Suprapubic skin (tissue), 4 donors: ENCODE measurements around the gene EEF2K. TPM values are rescaled to one million over a fixed set of nuclear protein-coding genes. Genes with fewer than 3 reads are reported as not detected.

Source experiments
- DNase-seq, 2 donors: peaks; one replicate each; pipeline ENCODE4 v3.0.0-alpha.2; 2019; ENCODE audit warnings: low spot score in 2 of 2
- H3K27ac ChIP-seq: fragments of 200-600 bp; sonication (generic); one replicate; pipeline ENCODE4 v1.5.1; 2019
- H3K27me3 ChIP-seq: fragments of 200-600 bp; sonication (generic); one replicate; pipeline ENCODE4 v1.5.1; 2019
- H3K36me3 ChIP-seq: fragments of 200-600 bp; sonication (generic); one replicate; pipeline ENCODE4 v1.5.1; 2019
- H3K4me1 ChIP-seq: fragments of 200-600 bp; sonication (generic); one replicate; pipeline ENCODE4 v1.5.1; 2019
- H3K4me3 ChIP-seq: fragments of 200-600 bp; sonication (generic); one replicate; pipeline ENCODE4 v1.5.1; 2019; ENCODE audit warnings: mild to moderate bottlenecking
- H3K9me3 ChIP-seq: fragments of 200-600 bp; sonication (generic); one replicate; pipeline ENCODE4 v1.5.1; 2019
- EP300 ChIP-seq: sonication (generic); formaldehyde crosslinking; IDR thresholded peaks from one replicate; pipeline ENCODE4 v1.6.1; 2017; ENCODE audit warnings: antibody characterized with exemption
- POLR2A ChIP-seq, 2 donors: fragments of 450-650 bp; IDR thresholded peaks; one replicate each; pipeline ENCODE4 v1.6.1; 2017; ENCODE audit warnings: antibody characterized with exemption in 2 of 2, mild to moderate bottlenecking in 2 of 2, moderate library complexity in 2 of 2
- POLR2AphosphoS5 ChIP-seq, 3 donors: sonication (generic); formaldehyde crosslinking; IDR thresholded peaks; one replicate each; pipeline ENCODE4 v1.6.1; 2017; ENCODE audit warnings: antibody characterized with exemption in 3 of 3
- WGBS: methylation state at CpG from one replicate; pipeline ENCODE4 v1.1.5; 2018; 5-methylcytosine and 5-hydroxymethylcytosine counted together
- total RNA-seq, 4 donors: library from RNA; depleted of rRNA; stranded (reverse); fragments of >200 nt; gene quantifications; one replicate each; pipeline ENCODE4 v1.1.0, GENCODE V29; 2016
- TF ChIP-seq, protein P1 (sequence below), 2 donors: fragments of 200-600 bp in 1 of 2; fragments of 450-650 bp in 1 of 2; sonication (generic) in 1 of 2; IDR thresholded peaks; one replicate each; pipeline ENCODE4 v1.5.1; 2016 to 2019; ENCODE audit warnings: antibody characterized with exemption in 2 of 2, mild to moderate bottlenecking in 1 of 2, moderate library complexity in 1 of 2

Gene EEF2K
- total RNA-seq, 4 donors from 2014 or later, result 50.9 to 194 (median 73.8) TPM

DNA sequence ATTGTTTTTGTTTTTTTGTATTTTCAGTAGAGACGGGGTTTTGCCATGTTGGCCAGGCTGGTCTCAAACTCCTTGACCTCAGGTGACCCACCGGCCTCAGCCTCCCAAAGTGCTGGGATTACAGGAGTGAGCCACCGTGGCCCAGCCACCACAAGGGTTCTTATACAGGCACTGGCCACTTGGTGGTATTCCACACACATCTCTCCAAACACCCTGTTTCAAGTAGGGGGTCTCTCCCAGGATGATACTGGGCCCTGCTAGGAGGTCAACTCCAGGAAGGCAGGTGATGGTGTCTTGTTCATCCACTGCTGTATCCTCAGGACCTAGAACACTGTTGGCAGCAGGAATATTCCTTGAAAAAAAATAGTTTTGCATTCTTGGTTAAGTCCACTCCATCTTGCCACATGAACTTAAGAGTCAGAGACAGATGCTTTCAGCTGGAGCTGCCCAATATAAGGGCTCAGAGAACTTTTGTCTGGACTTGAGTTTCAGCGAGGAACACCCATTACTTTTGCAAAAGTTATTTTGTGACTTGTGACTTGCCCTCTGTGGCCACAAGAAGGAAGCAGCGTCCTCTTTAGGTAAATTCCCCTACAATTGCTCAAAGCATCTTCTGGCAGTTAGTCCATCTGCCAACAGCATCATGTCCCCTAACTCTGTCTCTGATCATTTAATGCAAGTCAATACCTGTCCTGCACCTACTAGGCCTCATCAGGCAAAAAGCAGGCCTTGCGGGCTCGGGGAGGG is 7.4 kb upstream of the EEF2K start:
- Histone ChIP-seq H3K36me3 (no peaks in the 10 kb centered on the region), H3K4me3 (no peak overlapping the region), H3K27ac (peak overlapping the region; percentile 84), H3K9me3 (no peaks in the 10 kb centered on the region), H3K27me3 (no peaks in the 10 kb centered on the region), H3K4me1 (peaks cover 41% of the 10 kb centered on the region)
- DNase-seq, result no peak
- TF ChIP-seq, protein P1, sequence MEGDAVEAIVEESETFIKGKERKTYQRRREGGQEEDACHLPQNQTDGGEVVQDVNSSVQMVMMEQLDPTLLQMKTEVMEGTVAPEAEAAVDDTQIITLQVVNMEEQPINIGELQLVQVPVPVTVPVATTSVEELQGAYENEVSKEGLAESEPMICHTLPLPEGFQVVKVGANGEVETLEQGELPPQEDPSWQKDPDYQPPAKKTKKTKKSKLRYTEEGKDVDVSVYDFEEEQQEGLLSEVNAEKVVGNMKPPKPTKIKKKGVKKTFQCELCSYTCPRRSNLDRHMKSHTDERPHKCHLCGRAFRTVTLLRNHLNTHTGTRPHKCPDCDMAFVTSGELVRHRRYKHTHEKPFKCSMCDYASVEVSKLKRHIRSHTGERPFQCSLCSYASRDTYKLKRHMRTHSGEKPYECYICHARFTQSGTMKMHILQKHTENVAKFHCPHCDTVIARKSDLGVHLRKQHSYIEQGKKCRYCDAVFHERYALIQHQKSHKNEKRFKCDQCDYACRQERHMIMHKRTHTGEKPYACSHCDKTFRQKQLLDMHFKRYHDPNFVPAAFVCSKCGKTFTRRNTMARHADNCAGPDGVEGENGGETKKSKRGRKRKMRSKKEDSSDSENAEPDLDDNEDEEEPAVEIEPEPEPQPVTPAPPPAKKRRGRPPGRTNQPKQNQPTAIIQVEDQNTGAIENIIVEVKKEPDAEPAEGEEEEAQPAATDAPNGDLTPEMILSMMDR (IDR thresholded peaks at IDR 0.05), result no peak
- 54% methylated on average over 7 of the region's 7 CpGs for WGBS

DNA sequence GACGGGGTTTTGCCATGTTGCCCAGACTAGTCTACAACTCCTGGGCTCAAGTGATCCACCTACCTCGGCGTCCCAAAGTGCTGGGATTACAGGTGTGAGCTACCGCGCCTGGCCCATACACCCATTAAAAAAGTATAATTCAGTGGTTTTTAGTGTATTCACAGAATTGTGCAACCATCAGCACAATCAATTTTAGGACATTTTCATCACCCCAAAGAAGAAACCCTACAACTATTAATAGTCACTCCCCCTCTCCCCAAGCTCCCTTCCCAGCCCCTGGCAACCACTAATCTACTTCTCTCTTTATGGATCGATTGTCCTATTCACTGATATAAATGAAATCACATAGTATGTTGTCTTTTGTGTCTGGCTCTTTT is 3.8 kb upstream of the EEF2K start:
- Histone ChIP-seq H3K27ac (no peak overlapping the region), H3K4me3 (no peak overlapping the region), H3K27me3 (no peaks in the 10 kb centered on the region), H3K36me3 (no peaks in the 10 kb centered on the region), H3K4me1 (peaks cover 40% of the 10 kb centered on the region), H3K9me3 (no peaks in the 10 kb centered on the region)
- TF ChIP-seq EP300 (no peak), POLR2AphosphoS5 (IDR thresholded peaks at IDR 0.05) (no peak), POLR2A (IDR thresholded peaks at IDR 0.05) (no peak)
- TF ChIP-seq, protein P1 (IDR thresholded peaks at IDR 0.05), result no peak
- WGBS, result 84% methylated on average over 6 of the region's 6 CpGs
- no peak for DNase-seq

GRCh38 chr16:22203091-22203490 is 3.0 kb upstream of the EEF2K start:
- TF ChIP-seq POLR2A (IDR thresholded peaks at IDR 0.05), result no peak
- TF ChIP-seq, protein P1 (IDR thresholded peaks at IDR 0.05), result no peak
- TF ChIP-seq POLR2AphosphoS5 (IDR thresholded peaks at IDR 0.05), result no peak
- TF ChIP-seq EP300, result no peak
- no peak overlapping the region for H3K27ac ChIP-seq
- peaks cover 49% of the 10 kb centered on the region for H3K4me1 ChIP-seq
- H3K9me3 ChIP-seq, result no peaks in the 10 kb centered on the region
- DNase-seq, result no peak
- no peaks in the 10 kb centered on the region for H3K27me3 ChIP-seq
- no peak overlapping the region for H3K4me3 ChIP-seq
- no peaks in the 10 kb centered on the region for H3K36me3 ChIP-seq
- WGBS, result 86% methylated on average over 5 of the region's 5 CpGs

GRCh38 chr16:22204091-22204655 is 1.9 kb upstream of the EEF2K start:
- no peak for DNase-seq
- peaks cover 49% of the 10 kb centered on the region for H3K4me1 ChIP-seq
- H3K27ac ChIP-seq, result peak overlapping the region; percentile 99
- no peaks in the 10 kb centered on the region for H3K9me3 ChIP-seq
- no peak for TF ChIP-seq POLR2A (IDR thresholded peaks at IDR 0.05)
- TF ChIP-seq, protein P1 (IDR thresholded peaks at IDR 0.05), result no peak
- TF ChIP-seq POLR2AphosphoS5 (IDR thresholded peaks at IDR 0.05), result no peak
- TF ChIP-seq EP300, result no peak
- H3K36me3 ChIP-seq, result no peaks in the 10 kb centered on the region
- H3K27me3 ChIP-seq, result no peaks in the 10 kb centered on the region
- no peak overlapping the region for H3K4me3 ChIP-seq
- WGBS, result 95% methylated on average over 2 of the region's 2 CpGs

- H3K9me3 ChIP-seq, result no peaks in the 10 kb centered on the region
- H3K36me3 ChIP-seq, result no peaks in the 10 kb centered on the region
- H3K4me1 ChIP-seq, result peaks cover 52% of the 10 kb centered on the region
- no peaks in the 10 kb centered on the region for H3K27me3 ChIP-seq
- DNase-seq, result no peak
- peak overlapping the region; percentile 99 for H3K27ac ChIP-seq
- H3K4me3 ChIP-seq, result peak overlapping the region; percentile 100
- 3% methylated on average over 11 of the region's 11 CpGs for WGBS
- TF ChIP-seq POLR2A (IDR thresholded peaks at IDR 0.05) (no peak), POLR2AphosphoS5 (IDR thresholded peaks at IDR 0.05) (no peak), EP300 (no peak)
- TF ChIP-seq, protein P1 (IDR thresholded peaks at IDR 0.05), result no peak
These were observed 483 bp upstream of the EEF2K start for GRCh38 chr16:22205577-22206012.
